ENCODE measurements around the gene KLHDC7B.

DNA sequence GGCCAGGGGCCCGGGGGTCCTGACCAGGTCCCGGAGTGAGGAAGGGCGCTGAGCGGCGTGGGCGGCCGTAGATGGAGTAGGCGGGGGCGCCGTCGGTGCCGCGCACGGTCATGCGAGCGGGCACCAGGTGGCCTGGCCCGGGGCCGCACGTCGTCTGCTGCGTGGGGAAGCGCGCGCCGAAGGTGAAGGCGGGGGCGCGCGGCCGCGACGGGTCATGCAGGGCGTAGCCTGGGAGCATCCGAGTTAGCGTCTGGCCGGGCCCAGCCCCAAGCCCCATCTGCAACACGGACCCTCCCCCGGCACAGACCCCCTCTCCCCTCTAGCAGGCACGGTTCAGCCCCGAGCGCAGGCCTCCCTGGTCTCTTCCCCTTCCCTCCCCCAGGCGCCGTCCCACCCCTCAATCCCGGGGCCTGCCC lies 14.1 kb upstream of the KLHDC7B start:
- TF ChIP-seq, protein P1, sequence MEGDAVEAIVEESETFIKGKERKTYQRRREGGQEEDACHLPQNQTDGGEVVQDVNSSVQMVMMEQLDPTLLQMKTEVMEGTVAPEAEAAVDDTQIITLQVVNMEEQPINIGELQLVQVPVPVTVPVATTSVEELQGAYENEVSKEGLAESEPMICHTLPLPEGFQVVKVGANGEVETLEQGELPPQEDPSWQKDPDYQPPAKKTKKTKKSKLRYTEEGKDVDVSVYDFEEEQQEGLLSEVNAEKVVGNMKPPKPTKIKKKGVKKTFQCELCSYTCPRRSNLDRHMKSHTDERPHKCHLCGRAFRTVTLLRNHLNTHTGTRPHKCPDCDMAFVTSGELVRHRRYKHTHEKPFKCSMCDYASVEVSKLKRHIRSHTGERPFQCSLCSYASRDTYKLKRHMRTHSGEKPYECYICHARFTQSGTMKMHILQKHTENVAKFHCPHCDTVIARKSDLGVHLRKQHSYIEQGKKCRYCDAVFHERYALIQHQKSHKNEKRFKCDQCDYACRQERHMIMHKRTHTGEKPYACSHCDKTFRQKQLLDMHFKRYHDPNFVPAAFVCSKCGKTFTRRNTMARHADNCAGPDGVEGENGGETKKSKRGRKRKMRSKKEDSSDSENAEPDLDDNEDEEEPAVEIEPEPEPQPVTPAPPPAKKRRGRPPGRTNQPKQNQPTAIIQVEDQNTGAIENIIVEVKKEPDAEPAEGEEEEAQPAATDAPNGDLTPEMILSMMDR (IDR thresholded peaks at IDR 0.05): no peak
- TF ChIP-seq POLR2A (IDR thresholded peaks at IDR 0.05): no peak

Measured in tibial nerve (tissue), 3 donors.